HepG2 (cell line): ENCODE measurements around the gene PCGF5. TPM values are rescaled to one million over a fixed set of nuclear protein-coding genes. Genes with fewer than 3 reads are reported as not detected.

ENCODE experiments used
- ATAC-seq: fragments of 200-7000 bp; cut with Tn5 transposase; 3 replicates; pipeline ENCODE4 v1.9.1; 2020; ENCODE audit warnings: mild to moderate bottlenecking, moderate library complexity
- BruUV-seq: library from RNA; stranded (reverse); fragments of 400-500 nt; replicated peaks from 2 replicates; lab custom pipeline; 2021; lab: Mats Ljungman, UMichigan
- CTCF ChIA-PET: fragments of 300-600 bp; formaldehyde crosslinking; extraction: SDS; loops from one replicate; lab custom pipeline; 2021; ENCODE audit warnings: low total read pairs, inconsistent platforms, low intra/inter-chr PET ratio; lab: Yijun Ruan, JAX
- POLR2A ChIA-PET: fragments of 350-600 bp; sonication (Branson Sonifier 250); formaldehyde crosslinking; loops from one replicate; lab custom pipeline; 2020; ENCODE audit warnings: antibody characterized with exemption, inconsistent platforms; lab: Yijun Ruan, JAX
- DNase-seq: peaks from one replicate; pipeline ENCODE4 v3.0.0-alpha.2; 2015; ENCODE audit warnings: low spot score
- FAIRE-seq: peaks from 3 replicates; lab custom pipeline; 2011; peaks lifted over from hg19 to GRCh38; lab: Jason Lieb, UNC
- H2AFZ ChIP-seq: one replicate; pipeline ENCODE4 v1.6.1; 2011; ENCODE audit warnings: low read length, inconsistent platforms
- H3K27ac ChIP-seq: fragments of 300-600 bp; 3 replicates; pipeline ENCODE4 v1.8.0; 2011; ENCODE audit warnings: mixed run types, mild to moderate bottlenecking, mixed read lengths, low read length, inconsistent platforms; ENCODE audit not compliant: insufficient read depth; ENCODE audit errors: extremely low read length
- H3K27me3 ChIP-seq, 2 experiments: fragments of 200-600 bp in 1 of 2; 2 replicates in 1 of 2; 3 replicates in 1 of 2; pipeline versions ENCODE4 v1.6.0 to v1.8.0; 2011; ENCODE audit warnings: low read length in 2 of 2, mild to moderate bottlenecking in 2 of 2, moderate library complexity in 2 of 2, inconsistent platforms in 1 of 2; ENCODE audit not compliant: insufficient read depth in 2 of 2, control insufficient read depth in 1 of 2
- H3K36me3 ChIP-seq, 2 experiments: fragments of 200-600 bp in 1 of 2; replicated peaks in 1 of 2; 2 replicates in 1 of 2; 3 replicates in 1 of 2; pipeline versions ENCODE4 v1.5.1 to v1.8.0; 2011; ENCODE audit warnings: low read length in 2 of 2, inconsistent platforms in 1 of 2; ENCODE audit not compliant: insufficient read depth in 2 of 2, control insufficient read depth in 1 of 2
- H3K4me1 ChIP-seq: 2 replicates; pipeline ENCODE4 v1.5.1; 2012; ENCODE audit warnings: low read length, inconsistent platforms; ENCODE audit not compliant: insufficient read depth
- H3K4me2 ChIP-seq: 2 replicates; pipeline ENCODE4 v1.6.0; 2011; ENCODE audit warnings: low read depth, low read length, inconsistent platforms
- H3K4me3 ChIP-seq, 3 experiments: fragments of 200-600 bp in 1 of 3; sonication (generic), shearing (Covaris generic) in 1 of 3; replicated peaks in 1 of 3; 2 replicates each; pipeline ENCODE4 v1.5.1; 2011 to 2016; ENCODE audit warnings: low read length in 3 of 3, inconsistent platforms in 2 of 3, low read depth in 2 of 3, mild to moderate bottlenecking in 2 of 3, control low read depth in 1 of 3, mixed read lengths in 1 of 3; ENCODE audit not compliant: insufficient read depth in 1 of 3
- H3K79me2 ChIP-seq: one replicate; pipeline ENCODE4 v1.6.1; 2011; ENCODE audit warnings: low read length, inconsistent platforms; ENCODE audit not compliant: insufficient read depth
- H3K9ac ChIP-seq: 2 replicates; pipeline ENCODE4 v1.6.0; 2011; ENCODE audit warnings: mild to moderate bottlenecking, low read depth, low read length, inconsistent platforms; ENCODE audit not compliant: insufficient read depth
- H3K9me3 ChIP-seq: 2 replicates; pipeline ENCODE4 v1.5.1; 2012; ENCODE audit warnings: mild to moderate bottlenecking, low read length
- H4K20me1 ChIP-seq: 2 replicates; pipeline ENCODE4 v1.6.0; 2011; ENCODE audit warnings: inconsistent platforms, mild to moderate bottlenecking, low read length, moderate library complexity; ENCODE audit not compliant: insufficient read depth
- FIP1L1 ChIP-seq: fragments of 200-400 bp; formaldehyde crosslinking; IDR thresholded peaks from 2 replicates; pipeline ENCODE4 v1.6.1; 2018; ENCODE audit warnings: low read depth, mild to moderate bottlenecking, low read length, moderate library complexity, borderline replicate concordance; ENCODE audit not compliant: insufficient read depth
- HOXA5 ChIP-seq: sonication (generic); formaldehyde crosslinking; IDR thresholded peaks from 2 replicates; pipeline ENCODE4 v1.4.0; 2020; ENCODE audit warnings: missing genetic modification reagents
- IRF2 ChIP-seq: IDR thresholded peaks from 2 replicates; pipeline ENCODE4 v1.6.1; 2018; ENCODE audit warnings: missing genetic modification reagents, missing compliant biosample characterization
- KDM5B ChIP-seq: sonication (generic); formaldehyde crosslinking; IDR thresholded peaks from 2 replicates; pipeline ENCODE4 v1.4.0; 2020; ENCODE audit warnings: missing genetic modification reagents, mild to moderate bottlenecking, borderline replicate concordance
- MIER2 ChIP-seq: IDR thresholded peaks from 2 replicates; pipeline ENCODE4 v1.6.1; 2016; ENCODE audit warnings: missing biosample characterization, missing genetic modification reagents
- NONO ChIP-seq, 2 experiments: fragments of 450-650 bp in 1 of 2; sonication (generic) in 1 of 2; formaldehyde crosslinking in 1 of 2; IDR thresholded peaks in 1 of 2; conservative IDR thresholded peaks in 1 of 2; 2 replicates each; pipeline versions ENCODE4 v1.6.1 to v1.8.0; 2017 to 2022; ENCODE audit warnings: mild to moderate bottlenecking in 1 of 2, missing genetic modification reagents in 1 of 2, moderate library complexity in 1 of 2
- PHF20 ChIP-seq: sonication (generic); formaldehyde crosslinking; IDR thresholded peaks from 2 replicates; pipeline ENCODE4 v1.5.0; 2020; ENCODE audit warnings: mild to moderate bottlenecking, missing genetic modification reagents
- SRSF4 ChIP-seq: fragments of 200-400 bp; formaldehyde crosslinking; IDR thresholded peaks from one replicate; pipeline ENCODE4 v1.6.1; 2018; ENCODE audit warnings: mild to moderate bottlenecking, low read depth, low read length, moderate library complexity; ENCODE audit not compliant: poor library complexity, severe bottlenecking
- TBL1XR1 ChIP-seq: fragments of 150-350 bp; IDR thresholded peaks from 2 replicates; pipeline ENCODE4 v1.6.1; 2014; ENCODE audit warnings: borderline replicate concordance, low read length; ENCODE audit not compliant: partially characterized antibody
- TEAD3 ChIP-seq: optimal IDR thresholded peaks from 2 replicates; pipeline ENCODE3; 2016; ENCODE audit warnings: borderline replicate concordance
- ZBTB7B ChIP-seq: sonication (generic); formaldehyde crosslinking; IDR thresholded peaks from 2 replicates; pipeline ENCODE4 v1.4.0; 2020; ENCODE audit warnings: missing genetic modification reagents
- ZNF207 ChIP-seq: fragments of 450-650 bp; IDR thresholded peaks from 2 replicates; pipeline ENCODE4 v1.6.1; 2016; ENCODE audit warnings: antibody characterized with exemption, borderline replicate concordance
- ZNF75D ChIP-seq: sonication (generic); formaldehyde crosslinking; IDR thresholded peaks from 2 replicates; pipeline ENCODE4 v1.8.1; 2023; ENCODE audit warnings: missing genetic modification reagents, mild to moderate bottlenecking, borderline replicate concordance
- ZSCAN9 ChIP-seq: IDR thresholded peaks from 2 replicates; pipeline ENCODE4 v1.6.1; 2016; ENCODE audit warnings: borderline replicate concordance
- WGBS: methylation state at CpG from one replicate; pipeline ENCODE4 v1.1.6; 2017; ENCODE audit warnings: low lambda C conversion rate; 5-methylcytosine and 5-hydroxymethylcytosine counted together
- in situ Hi-C: cut with HindIII; loops from 2 replicates; pipeline ENCODE4 v1.10.0; 2017; ENCODE audit warnings: low pct_unique_long_range_greater_than_20kb; ENCODE audit not compliant: extremely low pct_ligation_motif_present
- intact Hi-C: fragments of 100-400 bp; cut with micrococcal nuclease; formaldehyde crosslinking; loops from one replicate; pipeline ENCODE4 v1.10.0; 2022; ENCODE audit not compliant: unreplicated experiment
- polyA plus RNA-seq, 8 experiments: library from polyadenylated mRNA; depleted of rRNA in 3 of 8; stranded (reverse) in 7 of 8; unstranded in 1 of 8; fragments of >200 nt; fragmentation: Illumina TruSeq in 4 of 8; extraction: Trizol in 4 of 8; gene quantifications; 2 replicates each; pipeline versions ENCODE4 v1.2.1 to v1.2.3, GENCODE V29; 2011 to 2016; ENCODE audit warnings: low read depth in 4 of 8, missing spikeins in 1 of 8, mixed read lengths in 1 of 8; ENCODE audit not compliant: insufficient read depth in 1 of 8
- total RNA-seq, 5 experiments: library from RNA; depleted of rRNA; stranded (reverse); fragments of >200 nt; fragmentation: Illumina TruSeq; extraction: Trizol; gene quantifications; 2 replicates each; pipeline ENCODE4 v1.2.3, GENCODE V29; 2016; ENCODE audit warnings: low read depth in 1 of 5

The PCGF5 gene
- total and polyA plus RNA-seq, 2 of the 13 experiments (the other 11 are each of a cell fraction or from before 2014, with no cell fraction given) = 61.3 to 138 TPM

DNA sequence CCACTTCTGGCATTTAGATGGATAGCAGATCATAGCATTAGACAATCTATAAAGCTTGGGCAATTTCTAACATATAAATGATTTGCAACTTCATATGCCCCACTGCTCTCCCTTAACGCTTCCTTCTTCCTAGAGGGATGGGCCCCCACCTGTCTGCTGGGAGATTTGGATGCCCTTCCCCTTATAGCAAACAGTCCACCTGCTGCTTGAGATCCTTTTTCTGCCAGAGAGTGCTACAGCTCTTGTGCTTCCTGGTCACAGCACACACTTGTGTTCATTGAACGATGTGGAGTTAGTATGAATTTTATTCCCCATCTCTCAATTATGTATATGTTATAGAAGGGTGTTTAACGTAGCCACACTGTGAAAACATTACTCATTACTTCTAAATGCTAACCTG, 10.4 kb upstream of the PCGF5 start:
- no peak for TF ChIP-seq ZNF207
- no peak for TF ChIP-seq HOXA5 (CRISPR knock-in tag)
- no peak for TF ChIP-seq TEAD3 (CRISPR knock-in tag)
- no peak for TF ChIP-seq IRF2 (CRISPR knock-in tag)
- no peak for TF ChIP-seq NONO (IDR thresholded peaks at IDR 0.05)
- TF ChIP-seq NONO (CRISPR knock-in tag; conservative IDR thresholded peaks at IDR 0.05) = no peak
- no peak for TF ChIP-seq KDM5B (CRISPR knock-in tag)
- no peak for TF ChIP-seq FIP1L1
- TF ChIP-seq ZSCAN9 (CRISPR knock-in tag) = no peak
- no peak for TF ChIP-seq SRSF4
- TF ChIP-seq ZNF75D (CRISPR knock-in tag) = no peak
- no peak for TF ChIP-seq MIER2 (CRISPR knock-in tag)
- no peak for TF ChIP-seq TBL1XR1
- TF ChIP-seq ZBTB7B = no peak
- no peak for TF ChIP-seq PHF20 (CRISPR knock-in tag)
- no peak for DNase-seq
- in situ Hi-C loops (no loop called here), intact Hi-C loops (no loop called here)
- CTCF ChIA-PET = no interaction called here
- H3K27me3 ChIP-seq = no peaks in the 10 kb centered on the region
- 94% methylated on average over 3 of the region's 3 CpGs for WGBS
- ATAC-seq = no peak
- H2AFZ ChIP-seq = no peak overlapping the region
- no peaks in the 10 kb centered on the region for H3K9me3 ChIP-seq
- H3K9ac ChIP-seq = no peak overlapping the region
- POLR2A ChIA-PET = interaction anchor here (1.2 kb wide), 1 partner anchor 10 kb away, joined by 3 read pairs; the partner anchor contains the start of gene PCGF5
- no peaks in the 10 kb centered on the region for H3K36me3 ChIP-seq
- H3K4me2 ChIP-seq = no peak overlapping the region
- no peak for FAIRE-seq
- no peak overlapping the region for H3K27ac ChIP-seq
- BruUV-seq = no TSS peak
- H3K4me3 ChIP-seq = no peak overlapping the region
- no peaks in the 10 kb centered on the region; the same call in 1 of the 2 replicates for H4K20me1 ChIP-seq
- peaks cover 56% of the 10 kb centered on the region for H3K4me1 ChIP-seq
- H3K79me2 ChIP-seq = peaks cover 42% of the 10 kb centered on the region
